Smooth muscle cell (in vitro differentiated cells): ENCODE measurements around the gene IRAK4. TPM values are rescaled to one million over a fixed set of nuclear protein-coding genes. Genes with fewer than 3 reads are reported as not detected.
A peak's percentile ranks its signal among the peaks of the same experiment; 100 is the strongest.

Source experiments
- DNase-seq: peaks from one replicate; lab custom pipeline; 2025; ENCODE audit not compliant: unreplicated experiment; lab: John Stamatoyannopoulos, UW
- H2AFZ ChIP-seq: fragments of 200-600 bp; sonication (generic); 2 replicates; pipeline ENCODE4 v1.6.0; 2016; ENCODE audit warnings: antibody characterized with exemption, low read depth, mild to moderate bottlenecking
- H3F3A ChIP-seq: fragments of 200-600 bp; sonication (generic); 2 replicates; pipeline ENCODE4 v1.6.0; 2017; ENCODE audit warnings: antibody characterized with exemption, low read depth
- H3K27ac ChIP-seq: fragments of 200-600 bp; sonication (generic); 2 replicates; pipeline ENCODE4 v1.5.1; 2016; ENCODE audit warnings: low read depth, mild to moderate bottlenecking
- H3K27me3 ChIP-seq: fragments of 200-600 bp; sonication (generic); 2 replicates; pipeline ENCODE4 v1.6.1; 2016; ENCODE audit warnings: low read depth, mild to moderate bottlenecking
- H3K36me3 ChIP-seq: fragments of 200-600 bp; sonication (generic); 2 replicates; pipeline ENCODE4 v1.5.1; 2016; ENCODE audit warnings: low read depth
- H3K4me1 ChIP-seq: fragments of 200-600 bp; sonication (generic); 2 replicates; pipeline ENCODE4 v1.5.1; 2016; ENCODE audit warnings: low read depth
- H3K4me2 ChIP-seq: fragments of 200-600 bp; sonication (generic); 2 replicates; pipeline ENCODE4 v1.6.0; 2016; ENCODE audit warnings: mild to moderate bottlenecking
- H3K4me3 ChIP-seq: fragments of 200-600 bp; sonication (generic); 2 replicates; pipeline ENCODE4 v1.5.1; 2016; ENCODE audit warnings: mild to moderate bottlenecking
- H3K79me2 ChIP-seq: fragments of 200-600 bp; sonication (generic); 2 replicates; pipeline ENCODE4 v1.6.0; 2016; ENCODE audit warnings: low read depth, mild to moderate bottlenecking
- H3K9ac ChIP-seq: fragments of 200-600 bp; sonication (generic); 2 replicates; pipeline ENCODE4 v1.6.0; 2016; ENCODE audit warnings: low read depth
- H3K9me3 ChIP-seq: fragments of 200-600 bp; sonication (generic); replicated peaks from 2 replicates; pipeline ENCODE4 v1.5.1; 2016; ENCODE audit warnings: low read depth
- H4K20me1 ChIP-seq: fragments of 200-600 bp; sonication (generic); 2 replicates; pipeline ENCODE4 v1.6.0; 2016; ENCODE audit warnings: low read depth
- CTCF ChIP-seq: fragments of 200-600 bp; sonication (generic); IDR thresholded peaks from 2 replicates; pipeline ENCODE4 v1.5.1; 2017; ENCODE audit warnings: borderline replicate concordance, mild to moderate bottlenecking, antibody characterized with exemption; ENCODE audit not compliant: insufficient read depth, poor library complexity, severe bottlenecking
- WGBS: methylation state at CpG from one replicate; pipeline ENCODE4 v1.1.7; 2016; ENCODE audit warnings: low lambda C conversion rate; 5-methylcytosine and 5-hydroxymethylcytosine counted together
- polyA plus RNA-seq: library from polyadenylated mRNA; unstranded; fragments of >200 nt; fragmentation: Nextera tagmentation; extraction: Ambion mirVana; gene quantifications from 2 replicates; pipeline ENCODE4 v1.2.1, GENCODE V29; 2016
- total RNA-seq: library from RNA; depleted of rRNA; stranded (reverse); fragments of >200 nt; gene quantifications from 2 replicates; pipeline ENCODE4 v1.2.3, GENCODE V29; 2014

The IRAK4 gene
- total and polyA plus RNA-seq, 2 experiments from 2014 or later, result 7.0 to 42.8 TPM

GRCh38 chr12:43776498-43776897, 17.7 kb downstream of the IRAK4 start:
- no peaks in the 10 kb centered on the region for H3K36me3 ChIP-seq
- H3K27ac ChIP-seq, result no peak overlapping the region
- H3K27me3 ChIP-seq, result no peaks in the 10 kb centered on the region
- H3K4me2 ChIP-seq, result no peak overlapping the region
- no peak for DNase-seq
- no peak overlapping the region for H3K9ac ChIP-seq
- no peaks in the 10 kb centered on the region for H3F3A ChIP-seq
- no peaks in the 10 kb centered on the region for H3K9me3 ChIP-seq
- no peaks in the 10 kb centered on the region for H3K79me2 ChIP-seq
- 41% methylated on average over 3 of the region's 3 CpGs for WGBS
- TF ChIP-seq CTCF, result peak; percentile 39
- H4K20me1 ChIP-seq, result no peaks in the 10 kb centered on the region
- H2AFZ ChIP-seq, result no peak overlapping the region
- no peak overlapping the region for H3K4me3 ChIP-seq
- H3K4me1 ChIP-seq, result no peaks in the 10 kb centered on the region

DNA sequence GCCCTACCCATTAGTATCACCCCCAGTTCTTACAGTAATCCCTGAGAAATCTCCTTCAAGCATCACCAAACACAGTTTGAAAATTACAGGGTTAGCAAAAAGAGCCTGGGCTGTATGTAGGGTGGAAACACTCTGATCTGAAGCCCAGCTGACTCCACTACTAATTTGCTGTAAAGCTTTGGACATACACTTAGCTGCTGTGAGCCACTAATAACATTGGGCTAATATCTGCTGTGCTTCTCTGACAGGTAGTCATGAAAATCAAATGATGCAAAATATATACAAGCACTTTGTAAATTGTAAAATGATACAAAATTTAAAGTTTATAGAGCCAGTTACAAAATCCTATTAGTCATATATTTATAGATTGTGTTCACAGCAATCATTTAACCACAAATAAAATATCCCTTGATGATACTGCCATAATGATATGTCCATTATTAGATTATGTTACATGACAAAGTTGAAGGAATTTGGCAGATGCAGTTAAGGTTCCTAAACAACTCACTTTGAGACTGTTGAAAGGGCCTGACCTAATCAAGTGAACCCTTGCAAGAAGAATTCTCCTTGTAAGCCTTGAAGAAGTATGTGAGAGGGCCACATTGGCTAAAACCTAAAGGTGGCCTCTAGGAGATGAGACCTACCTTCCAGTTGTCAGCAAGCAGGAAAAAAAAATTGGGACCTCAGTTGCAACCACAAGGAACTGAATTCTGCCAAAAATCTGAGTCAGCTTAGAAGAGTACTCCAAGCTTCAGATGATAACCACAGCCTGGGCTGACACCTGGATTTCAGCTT, 28.3 kb downstream of the IRAK4 start:
- Histone ChIP-seq H3K9ac (no peak overlapping the region), H3K4me1 (no peaks in the 10 kb centered on the region), H2AFZ (no peak overlapping the region), H3K4me3 (no peak overlapping the region), H4K20me1 (no peaks in the 10 kb centered on the region), H3K36me3 (peaks cover 6% of the 10 kb centered on the region), H3K79me2 (no peaks in the 10 kb centered on the region), H3F3A (peaks cover 6% of the 10 kb centered on the region), H3K27me3 (no peaks in the 10 kb centered on the region), H3K9me3 (no peaks in the 10 kb centered on the region), H3K4me2 (no peak overlapping the region), H3K27ac (no peak overlapping the region)
- DNase-seq, result no peak
- no peak for TF ChIP-seq CTCF

- TF ChIP-seq CTCF, result no peak
Observed at GRCh38 chr12:43789941-43790340, 31.2 kb downstream of the IRAK4 start.

DNA sequence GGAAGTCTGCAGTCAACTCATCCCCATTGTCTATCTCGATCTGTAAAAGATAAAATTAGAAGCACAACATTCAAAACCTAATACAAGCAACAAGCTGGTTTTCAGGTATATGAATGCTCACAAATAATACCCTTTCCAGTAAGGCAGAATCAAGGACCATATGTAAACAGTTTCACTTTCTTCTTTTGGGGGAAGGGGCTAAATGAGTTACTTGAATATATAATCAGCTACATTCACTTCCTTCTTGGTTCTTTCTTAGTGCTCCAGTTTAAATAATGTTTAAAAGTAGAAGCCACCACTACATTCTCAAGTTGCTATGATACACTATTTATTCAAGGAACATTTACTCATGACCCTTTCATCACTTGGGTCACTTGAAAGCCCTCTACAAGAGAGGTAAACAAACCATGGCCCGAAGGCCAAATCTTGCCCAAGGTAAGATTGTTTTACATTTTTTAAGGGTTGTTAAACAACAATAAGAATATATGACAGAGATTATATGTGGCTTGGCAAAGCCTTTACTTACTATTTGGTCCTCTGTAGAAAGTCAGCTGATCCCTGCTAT, 37.0 kb downstream of the IRAK4 start:
- DNase-seq, result no peak
- no peak overlapping the region for H3K4me2 ChIP-seq

More at GRCh38 chr12:43789941-43790340, 31.2 kb downstream of the IRAK4 start:
- H3K27ac ChIP-seq, result no peak overlapping the region
- no peaks in the 10 kb centered on the region for H3K79me2 ChIP-seq
- H3K36me3 ChIP-seq, result peaks cover under 1% of the 10 kb centered on the region
- no peak overlapping the region for H2AFZ ChIP-seq
- no peak overlapping the region for H3K4me3 ChIP-seq
- peaks cover 6% of the 10 kb centered on the region for H3F3A ChIP-seq
- no peak overlapping the region for H3K4me2 ChIP-seq
- H3K4me1 ChIP-seq, result no peaks in the 10 kb centered on the region
- no peaks in the 10 kb centered on the region for H3K9me3 ChIP-seq
- DNase-seq, result no peak
- no peak overlapping the region for H3K9ac ChIP-seq
- no peaks in the 10 kb centered on the region for H4K20me1 ChIP-seq
- H3K27me3 ChIP-seq, result no peaks in the 10 kb centered on the region

More for the DNA sequence above, 37.0 kb downstream of the IRAK4 start:
- WGBS, result 97% methylated on average over 2 of the region's 2 CpGs
- H3K27me3 ChIP-seq, result no peaks in the 10 kb centered on the region
- no peak overlapping the region for H3K27ac ChIP-seq
- H2AFZ ChIP-seq, result no peak overlapping the region
- H4K20me1 ChIP-seq, result peaks cover 12% of the 10 kb centered on the region
- TF ChIP-seq CTCF, result no peak
- no peaks in the 10 kb centered on the region for H3K4me1 ChIP-seq
- peaks cover 6% of the 10 kb centered on the region for H3F3A ChIP-seq
- peaks cover 54% of the 10 kb centered on the region for H3K36me3 ChIP-seq
- H3K79me2 ChIP-seq, result no peaks in the 10 kb centered on the region
- no peak overlapping the region for H3K4me3 ChIP-seq
- peaks cover 2% of the 10 kb centered on the region for H3K9me3 ChIP-seq
- H3K9ac ChIP-seq, result no peak overlapping the region
